ENCODE data around the gene PODXL2.

GRCh38 chr3:127616836-127617605 lies 12.0 kb upstream of the PODXL2 start:
- TF ChIP-seq CTCF (IDR thresholded peaks at IDR 0.05): no peak
- TF ChIP-seq POLR2A (IDR thresholded peaks at IDR 0.05): no peak
